Fibroblast of skin of left biceps (primary cell): ENCODE results near the gene MARK1.
"Not testable (repeated sequence)": the region's sequence is repeated elsewhere in the genome, so short reads cannot be mapped to it uniquely, and the experiment has no call there.

Source experiments
- DNase-seq, 2 experiments: peaks; one replicate each; pipeline ENCODE4 v3.0.0-alpha.2; 2013; ENCODE audit warnings: low read depth in 2 of 2

MARK1 gene

GRCh38 chr1:220611100-220611499 is 83.2 kb downstream of the MARK1 start:
- not testable (repeated sequence) for DNase-seq

GRCh38 chr1:220616836-220617235 is 88.9 kb downstream of the MARK1 start:
- no peak for DNase-seq

DNA sequence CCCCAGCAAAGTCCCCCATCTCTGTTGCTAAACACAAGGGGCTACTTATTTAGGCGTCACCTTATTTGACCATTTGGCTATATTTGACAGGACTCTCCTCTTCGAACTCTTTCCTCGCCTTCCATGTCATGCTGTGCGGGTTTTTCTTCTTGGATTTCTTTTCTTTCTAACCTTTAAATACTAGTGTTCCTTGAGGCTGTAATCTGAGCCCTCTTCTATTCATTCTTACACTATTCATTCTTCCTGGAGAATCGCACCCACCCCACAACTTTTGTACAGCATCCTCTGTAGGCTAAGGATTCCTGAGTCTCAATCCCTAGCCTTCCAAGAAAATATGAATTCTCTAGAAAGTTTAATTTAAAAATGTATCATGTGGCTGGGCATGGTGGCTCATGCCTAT is 100.5 kb downstream of the MARK1 start:
- DNase-seq: no peak

GRCh38 chr1:220631238-220631815 is 103.4 kb downstream of the MARK1 start:
- DNase-seq: no peak

GRCh38 chr1:220637759-220638158 is 109.8 kb downstream of the MARK1 start:
- DNase-seq: no peak

- DNase-seq: no peak
Observed at GRCh38 chr1:220642285-220642684, 114.3 kb downstream of the MARK1 start.

GRCh38 chr1:220652995-220653394 is 125.1 kb downstream of the MARK1 start:
- no peak for DNase-seq

- no peak for DNase-seq
Observed at GRCh38 chr1:220655509-220655908, 127.6 kb downstream of the MARK1 start.

DNA sequence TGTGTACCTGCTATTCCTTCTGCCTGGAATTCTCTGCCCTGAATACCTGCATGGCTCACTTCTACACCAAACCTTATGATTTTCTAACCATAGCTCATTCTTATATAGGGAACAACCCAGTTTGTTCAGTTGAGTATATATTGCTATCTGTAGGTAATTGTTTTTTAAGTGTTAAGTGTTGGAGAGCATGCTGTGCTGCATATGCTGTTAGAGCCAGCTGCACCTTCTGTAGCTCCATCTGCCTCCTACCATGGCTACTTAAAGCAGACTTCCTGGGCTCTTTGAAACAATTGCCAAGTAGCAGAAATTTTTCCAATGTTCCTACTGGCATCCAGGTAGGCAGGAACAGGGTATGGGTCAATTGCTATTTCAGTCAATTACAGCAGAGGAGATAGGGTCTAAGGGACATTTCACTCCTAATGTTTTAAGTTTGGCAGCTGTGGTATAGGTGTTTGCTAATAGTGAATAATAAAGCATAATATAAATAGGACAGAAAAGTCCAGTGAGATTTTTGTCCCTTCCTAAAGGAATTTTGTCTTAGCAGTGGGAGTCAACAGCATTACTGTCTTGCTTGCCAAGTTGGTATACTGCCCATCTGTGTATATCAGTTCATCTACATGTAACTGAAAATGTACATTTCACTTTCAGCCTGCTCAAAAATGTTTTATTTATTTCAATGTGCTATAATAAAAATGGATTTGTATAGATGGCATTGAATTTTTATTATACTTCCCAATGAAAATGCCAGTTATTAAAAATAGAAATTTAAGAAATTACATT is 128.2 kb downstream of the MARK1 start:
- DNase-seq: no peak

DNA sequence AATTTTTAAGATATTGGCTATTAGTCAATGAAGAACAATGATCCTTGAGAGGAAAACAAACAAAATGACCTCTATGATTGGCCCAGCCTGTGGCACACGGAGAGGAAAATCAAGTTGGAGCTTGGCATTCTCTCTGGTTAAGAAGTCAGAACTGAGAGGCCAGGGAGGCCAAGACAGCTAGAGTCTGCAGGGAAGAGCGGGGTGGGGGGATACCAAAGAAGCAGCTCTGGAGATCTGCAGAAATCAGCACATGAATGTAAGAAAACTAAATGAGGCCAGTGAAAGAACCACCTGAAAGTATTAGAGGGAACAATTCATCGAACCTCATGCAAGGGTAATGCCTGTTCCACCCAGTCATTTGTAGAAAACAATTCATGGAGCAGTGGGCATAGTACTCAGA is 138.4 kb downstream of the MARK1 start:
- DNase-seq: no peak

GRCh38 chr1:220669005-220669404 is 141.1 kb downstream of the MARK1 start:
- DNase-seq: no peak

- DNase-seq: no peak
Observed at GRCh38 chr1:220670365-220670764, 142.4 kb downstream of the MARK1 start.

GRCh38 chr1:220673921-220674320 is 146.0 kb downstream of the MARK1 start:
- DNase-seq: no peak

- DNase-seq: no peak
Observed at GRCh38 chr1:220677251-220677650, 149.3 kb downstream of the MARK1 start.

DNA sequence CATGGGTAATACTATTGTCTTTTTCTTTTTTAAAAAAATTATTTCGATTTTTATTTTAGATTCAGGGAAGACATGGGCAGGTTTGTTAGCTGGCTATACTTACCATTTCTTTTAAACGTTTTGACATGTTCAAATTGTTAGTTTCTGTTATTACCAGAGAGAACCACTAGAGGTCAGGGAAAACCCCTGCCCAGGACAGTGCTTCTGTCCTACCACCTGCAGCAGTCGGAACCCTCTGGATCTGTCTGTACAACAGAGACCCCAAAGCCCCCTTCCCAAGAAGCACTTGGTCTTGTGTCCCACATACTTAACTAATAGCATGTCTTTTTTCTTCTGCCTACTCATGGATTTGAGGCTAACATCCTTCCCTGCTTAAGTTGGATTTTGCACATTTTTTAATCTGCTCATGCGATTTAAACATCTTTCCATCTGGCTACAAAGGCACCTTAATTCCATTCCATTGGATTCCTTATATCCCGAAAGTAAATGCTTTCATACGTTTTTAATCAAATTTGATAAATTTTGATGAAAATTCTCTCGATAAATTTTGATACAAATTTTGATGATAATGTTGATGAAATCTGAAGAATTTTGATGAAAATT is 152.2 kb downstream of the MARK1 start:
- no peak for DNase-seq

- DNase-seq: no peak
Observed at GRCh38 chr1:220681220-220681880, 153.4 kb downstream of the MARK1 start.

- DNase-seq: no peak
Observed at GRCh38 chr1:220682901-220683576, 155.1 kb downstream of the MARK1 start.

GRCh38 chr1:220683716-220684115 is 155.8 kb downstream of the MARK1 start:
- DNase-seq: not testable (repeated sequence)

- no peak for DNase-seq
Observed at GRCh38 chr1:220684890-220685289, 157.0 kb downstream of the MARK1 start.

DNA sequence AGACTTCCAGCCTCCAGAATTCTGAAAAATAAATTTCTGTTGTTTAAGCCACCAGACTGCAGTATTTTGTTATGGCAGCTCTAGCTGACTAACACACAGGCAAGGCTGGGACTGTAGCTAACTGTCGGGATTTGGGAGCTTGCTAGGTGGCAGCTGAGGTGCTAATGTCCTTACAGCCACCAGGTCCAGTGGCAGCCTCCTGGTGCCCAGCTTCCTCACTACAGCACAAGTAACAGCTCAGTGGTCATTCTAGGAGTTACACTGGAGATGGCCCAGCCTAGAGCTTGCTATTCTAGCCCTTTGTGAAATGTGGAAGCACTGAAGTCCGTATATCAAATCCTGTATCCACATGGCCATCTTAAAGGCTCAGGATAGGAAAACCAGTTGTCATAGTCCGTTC is 157.9 kb downstream of the MARK1 start:
- no peak for DNase-seq

GRCh38 chr1:220687809-220688208 is 159.9 kb downstream of the MARK1 start:
- DNase-seq: no peak

- DNase-seq: no peak
Observed at GRCh38 chr1:220689666-220690065, 161.7 kb downstream of the MARK1 start.
